Stimulated activated CD8-positive, alpha-beta memory T cell treated with anti-CD3 and anti-CD28 coated beads, Interleukin-2, amount 100 ng/mL, for 48 hours (primary cell): ENCODE measurements around the gene CSF1R.

Experiments
- DNase-seq, 2 donors: peaks; one replicate each; pipeline ENCODE4 v3.0.0-alpha.2; 2020; ENCODE audit warnings: low read depth in 2 of 2

The CSF1R gene

DNA sequence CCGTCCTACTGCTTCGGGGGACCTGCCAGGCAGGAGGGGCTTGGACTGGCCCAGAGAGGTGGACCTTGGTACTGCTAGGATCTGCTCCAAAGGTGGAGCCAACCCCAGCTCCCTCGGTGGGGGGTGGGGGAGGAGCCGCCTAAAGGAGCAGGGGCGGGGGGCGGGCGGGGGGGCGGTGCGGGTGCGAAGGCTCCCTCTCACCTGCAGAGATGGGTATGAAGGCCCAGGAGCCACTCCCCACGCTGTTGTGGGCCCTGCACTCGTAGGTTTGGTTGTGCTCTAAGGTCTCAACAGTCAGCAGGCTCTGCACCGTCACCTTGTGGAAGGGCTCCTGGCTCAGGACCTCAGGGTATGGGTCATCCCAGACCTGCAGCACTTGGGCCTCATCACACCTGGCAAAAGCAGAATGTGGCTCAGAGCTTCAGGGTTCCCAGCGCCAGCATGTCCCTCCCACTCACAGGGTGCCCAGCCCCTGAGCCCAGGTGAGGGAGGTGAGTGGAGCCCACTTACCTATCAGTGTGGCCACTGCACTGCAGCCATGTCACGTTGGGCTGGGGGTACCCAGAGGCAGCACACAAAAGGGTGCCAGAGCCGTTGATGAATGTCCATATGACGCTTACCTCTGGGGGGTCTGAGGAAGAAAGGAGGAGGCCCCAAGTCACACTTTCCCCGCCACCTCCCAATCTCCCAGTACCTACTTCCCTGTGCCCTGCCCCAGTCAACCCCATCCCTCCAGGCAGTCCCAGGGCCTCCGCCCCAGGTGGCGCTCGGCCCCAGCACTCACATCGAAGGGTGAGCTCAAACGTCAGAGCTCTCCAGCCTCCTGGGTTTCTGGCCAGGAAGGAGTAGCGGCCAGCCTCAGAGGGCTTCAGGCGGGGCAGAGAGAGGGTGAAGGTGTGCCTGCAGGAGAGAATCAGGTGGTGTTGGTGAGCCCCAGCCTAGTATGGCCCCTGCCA, 16.4 kb downstream of the CSF1R start:
- DNase-seq: no peak

DNA sequence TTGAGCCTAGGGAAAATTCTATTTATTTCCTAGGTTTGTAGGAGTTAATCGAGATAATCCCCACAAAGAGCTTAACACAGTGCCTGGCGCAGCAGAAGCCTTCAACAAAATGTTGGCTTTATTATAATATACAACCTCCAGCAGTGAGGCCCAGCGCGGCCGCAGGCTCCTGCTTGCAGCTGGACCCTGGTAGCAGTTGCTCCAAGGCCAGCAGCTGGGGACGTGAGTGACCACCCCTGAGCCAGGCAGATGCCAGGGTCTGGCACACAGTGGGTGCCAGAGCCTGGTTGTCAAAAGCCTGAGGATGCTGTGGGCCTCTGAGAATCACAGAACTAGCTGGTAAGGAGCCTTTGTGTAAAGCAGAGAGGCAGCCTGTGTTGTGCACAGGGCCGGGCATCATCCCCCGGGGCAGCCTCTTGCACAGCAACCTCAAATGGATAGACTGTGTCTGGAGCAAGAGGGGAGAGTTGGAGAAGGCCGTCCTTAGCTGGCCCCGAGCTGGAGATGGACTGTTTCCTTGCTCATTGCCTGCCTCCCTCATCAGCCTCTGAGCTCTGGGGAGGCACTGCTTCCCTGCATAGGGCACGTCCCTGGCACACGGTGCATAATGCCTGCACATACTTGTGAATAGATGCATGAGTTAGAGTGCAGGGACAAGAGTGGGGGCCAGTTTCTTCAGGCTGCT, 17.3 kb downstream of the CSF1R start:
- DNase-seq: no peak

DNA sequence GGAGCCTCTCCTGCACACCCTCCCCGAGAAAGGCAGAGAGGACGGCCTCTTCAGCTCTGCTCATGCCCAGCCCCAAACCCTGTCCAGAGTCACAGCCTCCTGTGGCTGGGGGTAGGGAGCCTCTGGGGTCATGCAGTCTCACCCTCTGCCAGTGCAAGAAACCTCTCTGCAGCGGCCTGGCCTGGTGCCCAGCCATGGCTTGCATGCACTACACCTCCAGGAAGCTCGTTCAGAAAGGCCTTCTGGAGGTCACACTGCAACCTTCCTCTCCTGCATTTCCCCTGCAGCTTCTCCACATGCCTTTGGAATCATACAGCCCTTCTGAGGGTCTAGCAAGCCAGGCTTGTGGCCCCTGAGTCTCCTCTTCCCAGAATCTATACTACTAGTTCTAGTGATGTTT, 17.9 kb downstream of the CSF1R start:
- no peak for DNase-seq

DNA sequence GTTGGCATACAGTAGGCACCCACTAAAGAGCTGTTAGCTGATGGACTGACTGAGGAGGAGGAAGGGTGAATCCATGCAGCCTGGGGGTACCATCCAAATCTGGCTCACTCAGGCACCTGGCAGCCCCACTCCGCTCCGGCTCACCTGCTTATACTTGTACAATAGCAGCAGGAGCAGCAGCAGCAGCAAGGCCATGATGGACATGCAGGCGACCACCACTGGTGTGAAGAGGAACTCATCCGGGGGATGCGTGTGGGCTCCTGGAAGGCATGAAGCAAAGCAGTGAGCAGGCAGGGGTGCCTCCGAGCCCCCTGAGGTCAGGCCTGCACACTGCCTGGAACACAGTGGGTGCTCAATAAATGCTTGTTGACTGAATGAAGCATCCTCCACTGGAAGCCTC, 18.3 kb downstream of the CSF1R start:
- DNase-seq: no peak

GRCh38 chr5:150067405-150067960, 18.9 kb downstream of the CSF1R start:
- DNase-seq: no peak

GRCh38 chr5:150066901-150067396, 19.4 kb downstream of the CSF1R start:
- DNase-seq: no peak

- DNase-seq: no peak
These were observed 19.9 kb downstream of the CSF1R start for GRCh38 chr5:150066436-150066835.

GRCh38 chr5:150065886-150066285, 20.5 kb downstream of the CSF1R start:
- no peak for DNase-seq

GRCh38 chr5:150065346-150065745, 21.0 kb downstream of the CSF1R start:
- DNase-seq: no peak

- no peak for DNase-seq
These were observed 21.6 kb downstream of the CSF1R start for GRCh38 chr5:150064681-150065220.

DNA sequence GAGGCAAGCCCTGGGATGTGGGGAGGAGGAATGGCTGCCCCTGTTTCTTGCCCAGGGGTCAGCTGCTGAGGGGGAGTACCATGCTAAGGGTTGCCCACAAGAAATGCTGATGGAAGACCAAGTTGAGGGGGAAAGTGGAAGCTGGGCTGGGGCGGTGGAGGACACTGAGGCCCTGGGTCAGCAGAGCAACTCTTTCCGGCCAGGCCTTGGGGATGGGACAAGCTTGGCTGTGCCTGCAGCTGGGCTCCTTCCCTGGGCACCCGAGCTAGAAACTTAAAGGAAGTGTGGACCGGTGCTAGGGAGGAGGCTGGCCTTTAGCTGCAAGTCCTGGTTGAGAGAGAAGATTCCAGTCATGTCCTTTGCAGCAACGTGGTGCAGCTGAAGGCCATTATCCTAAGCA, 22.7 kb downstream of the CSF1R start:
- no peak for DNase-seq

DNA sequence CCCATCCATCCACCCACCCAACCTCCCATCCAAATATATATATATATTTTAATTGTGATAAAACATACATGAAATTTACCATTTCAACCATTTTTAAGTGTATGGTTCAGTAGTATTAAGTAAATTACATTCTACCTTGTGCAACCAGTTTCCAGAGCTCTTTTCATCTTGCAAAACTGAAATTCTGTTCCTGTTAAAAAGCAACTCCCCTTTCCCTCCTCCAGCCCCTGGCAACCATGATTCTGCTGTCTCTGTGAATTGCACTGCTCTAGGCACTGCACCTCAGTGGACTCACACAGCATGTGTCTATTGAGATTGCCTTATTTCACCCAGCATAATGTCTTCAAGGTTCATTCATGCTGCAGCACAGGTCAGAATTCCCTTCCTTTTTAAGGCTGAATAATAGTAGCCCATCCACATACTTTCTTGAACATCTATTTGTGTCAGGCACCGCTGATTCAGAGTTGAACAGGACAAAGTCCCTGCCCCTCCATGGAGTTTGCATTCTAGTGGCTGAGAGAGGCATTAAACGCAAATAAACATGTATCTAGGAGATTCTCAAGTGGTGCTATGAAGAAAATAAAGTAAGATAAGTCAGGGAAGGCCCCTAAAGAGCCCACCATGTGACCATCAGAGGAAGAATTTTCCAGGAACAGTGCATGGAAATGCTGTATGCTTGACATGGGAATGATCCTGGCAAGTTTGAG, 24.0 kb downstream of the CSF1R start:
- no peak for DNase-seq

GRCh38 chr5:150061538-150061995, 24.8 kb downstream of the CSF1R start:
- DNase-seq: no peak

DNA sequence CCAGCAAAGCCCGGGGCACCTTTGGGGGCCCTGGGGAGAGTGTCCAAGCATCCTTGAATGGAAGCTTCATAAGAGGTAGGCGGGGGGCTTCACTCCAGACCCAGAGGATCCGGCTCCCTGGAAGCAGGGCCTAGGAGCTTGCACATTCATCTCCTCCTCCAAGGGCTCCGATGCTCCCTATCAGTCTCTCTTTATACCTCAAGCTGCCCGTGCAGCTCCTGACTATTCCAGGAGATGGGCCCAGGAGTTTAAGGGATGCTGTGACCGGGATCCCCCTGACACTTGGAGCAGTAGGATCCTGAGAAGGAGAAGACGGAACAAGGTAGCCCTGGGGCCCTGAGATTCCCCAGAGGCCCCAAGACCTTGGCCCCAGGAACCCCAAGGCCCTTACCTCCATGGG, 25.9 kb downstream of the CSF1R start:
- DNase-seq: no peak

GRCh38 chr5:150059623-150060022, 26.7 kb downstream of the CSF1R start:
- no peak for DNase-seq

DNA sequence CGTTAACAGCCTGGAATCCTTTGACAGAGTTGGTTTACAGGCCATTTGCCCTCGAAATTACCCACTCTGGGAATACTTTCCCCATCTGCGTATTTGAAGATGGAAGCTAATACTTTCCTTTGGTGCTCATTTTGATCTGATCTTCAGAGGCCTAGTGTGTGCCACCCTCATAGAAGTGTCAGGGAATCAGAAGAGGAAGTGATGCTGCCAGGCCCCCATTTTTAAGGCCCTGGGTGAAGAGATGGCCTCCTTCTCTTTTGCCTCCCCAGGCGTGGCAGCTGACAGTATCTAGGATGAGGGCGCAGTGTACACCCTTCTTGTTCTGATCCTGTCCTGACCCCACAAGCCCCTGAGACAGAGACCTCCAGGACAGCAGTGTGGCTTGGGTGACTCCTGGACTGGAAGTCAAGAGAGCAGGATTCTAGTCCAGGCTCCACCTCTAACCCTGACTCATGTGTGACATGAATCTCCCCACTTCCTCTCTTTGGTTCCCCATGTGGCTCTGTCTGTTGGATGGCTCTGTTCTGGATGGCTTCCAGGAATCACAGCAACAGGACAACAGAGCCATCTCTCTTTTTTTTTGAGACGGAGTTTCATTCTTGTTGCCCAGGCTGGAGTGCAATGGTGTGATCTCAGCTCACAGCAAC, 27.8 kb downstream of the CSF1R start:
- no peak for DNase-seq

GRCh38 chr5:150057996-150058395, 28.4 kb downstream of the CSF1R start:
- DNase-seq: no peak

GRCh38 chr5:150057511-150057910, 28.8 kb downstream of the CSF1R start:
- DNase-seq: no peak

GRCh38 chr5:150057052-150057451, 29.3 kb downstream of the CSF1R start:
- no peak for DNase-seq

DNA sequence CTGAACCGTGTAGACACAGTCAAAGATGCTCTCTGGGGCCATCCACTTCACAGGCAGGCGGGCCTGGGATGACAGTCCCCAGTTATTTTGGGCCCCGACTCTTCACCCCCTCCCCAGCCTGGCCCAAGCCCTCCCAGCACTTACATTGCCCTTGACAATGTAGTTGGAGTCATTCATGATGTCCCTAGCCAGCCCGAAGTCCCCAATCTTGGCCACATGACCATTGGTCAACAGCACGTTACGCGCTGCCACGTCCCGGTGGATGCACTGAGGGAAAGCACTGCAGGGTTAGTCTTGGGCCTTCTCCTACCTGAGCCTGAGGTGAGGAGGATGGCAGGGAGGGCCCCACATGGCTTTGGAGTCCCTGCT, 30.3 kb downstream of the CSF1R start:
- DNase-seq: no peak
